Activated CD8-positive, alpha-beta T cell treated with anti-CD3 and anti-CD28 coated beads for 36 hours (primary cell): ENCODE measurements around the gene STAB1. TPM values are rescaled to one million over a fixed set of nuclear protein-coding genes. Genes with fewer than 3 reads are reported as not detected.

ENCODE experiments used
- ATAC-seq: fragments of 200-7000 bp; cut with Tn5 transposase; one replicate; pipeline ENCODE4 v1.10.0; 2021; ENCODE audit warnings: mild to moderate bottlenecking, moderate library complexity
- CTCF ChIA-PET: fragments of 350-600 bp; sonication (Branson Sonifier 250); formaldehyde crosslinking; loops from one replicate; lab custom pipeline; 2021; ENCODE audit warnings: antibody characterized with exemption; lab: Charles Lee
- POLR2A ChIA-PET: fragments of 350-600 bp; sonication (Branson Sonifier 250); formaldehyde crosslinking; loops from one replicate; lab custom pipeline; 2021; ENCODE audit warnings: antibody characterized with exemption; lab: Charles Lee
- DNase-seq: peaks from one replicate; pipeline ENCODE4 v3.0.0-alpha.2; 2020
- H3K27ac Mint-ChIP-seq: one replicate; pipeline ENCODE4 v1.8.0; 2021; ENCODE audit warnings: mild to moderate bottlenecking, mixed read lengths
- H3K27me3 Mint-ChIP-seq: one replicate; pipeline ENCODE4 v1.8.0; 2021; ENCODE audit warnings: mixed read lengths
- H3K36me3 Mint-ChIP-seq: one replicate; pipeline ENCODE4 v1.8.0; 2021; ENCODE audit warnings: low read depth, mixed read lengths
- H3K4me1 Mint-ChIP-seq: one replicate; pipeline ENCODE4 v1.8.0; 2021; ENCODE audit warnings: low read depth, mixed read lengths
- H3K4me3 Mint-ChIP-seq: one replicate; pipeline ENCODE4 v1.8.0; 2021; ENCODE audit warnings: mild to moderate bottlenecking, moderate library complexity, mixed read lengths
- H3K9me3 Mint-ChIP-seq: one replicate; pipeline ENCODE4 v1.8.0; 2021; ENCODE audit warnings: mixed read lengths
- intact Hi-C: fragments of 100-400 bp; cut with micrococcal nuclease; formaldehyde crosslinking; loops from one replicate; pipeline ENCODE4 v1.10.0; 2022
- total RNA-seq, 2 experiments: library from RNA; stranded (reverse); gene quantifications; one replicate each; pipeline ENCODE4 v1.2.3, GENCODE V29; 2021
- TF ChIP-seq, protein P1 (sequence below): fragments of 200-600 bp; IDR thresholded peaks from one replicate; pipeline ENCODE4 v1.8.0; 2022; ENCODE audit warnings: antibody characterized with exemption, mild to moderate bottlenecking

STAB1 gene
- total RNA-seq, 2 experiments from 2014 or later, result 0.09 to 0.20 TPM

DNA sequence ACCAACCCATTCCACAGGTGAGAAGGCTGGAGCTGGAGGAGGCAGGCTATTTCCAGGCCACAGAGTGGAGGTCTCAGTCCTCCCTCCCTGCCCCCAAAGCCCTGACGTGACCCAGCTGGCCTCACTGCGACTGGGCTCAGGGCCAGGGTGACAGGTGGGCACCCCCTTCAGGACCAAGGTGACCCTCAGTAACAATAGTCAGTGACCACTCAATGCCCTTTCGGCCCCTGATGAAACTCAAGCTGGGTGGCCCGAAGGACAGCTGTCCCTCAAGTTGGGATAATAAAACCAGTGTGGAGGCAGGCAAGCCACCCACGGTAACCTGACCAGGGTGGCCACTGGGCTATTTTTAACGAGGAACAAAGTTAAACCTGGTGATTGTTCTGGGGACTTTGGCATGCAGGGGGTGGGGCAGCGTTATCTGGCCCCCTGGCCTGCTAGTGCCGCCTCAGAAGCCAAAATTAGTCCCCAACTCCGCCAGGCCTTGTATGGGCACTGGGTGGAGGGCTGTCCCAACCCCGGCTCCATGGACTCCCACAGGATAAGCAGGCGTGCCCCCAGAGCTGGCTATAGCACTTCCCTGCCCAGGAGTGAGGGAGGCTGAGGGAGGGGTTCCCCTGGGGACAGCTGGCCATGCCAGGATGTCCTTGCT is 42.4 kb upstream of the STAB1 start:
- H3K27me3 Mint-ChIP-seq, result no peaks in the 10 kb centered on the region
- H3K36me3 Mint-ChIP-seq, result peaks cover 9% of the 10 kb centered on the region
- ATAC-seq, result no peak
- H3K4me1 Mint-ChIP-seq, result peaks cover 33% of the 10 kb centered on the region
- ChIA-PET CTCF (interaction anchor here (2.0 to 3.9 kb wide), 3 partner anchors 25 to 40 kb away, joined by 5 to 24 read pairs (median 22); no protein-coding TSS in a partner anchor), POLR2A (no interaction called here)
- no peak for DNase-seq
- intact Hi-C loops, result no loop called here
- H3K9me3 Mint-ChIP-seq, result no peaks in the 10 kb centered on the region
- no peak overlapping the region for H3K4me3 Mint-ChIP-seq
- no peak overlapping the region for H3K27ac Mint-ChIP-seq
- TF ChIP-seq, protein P1, sequence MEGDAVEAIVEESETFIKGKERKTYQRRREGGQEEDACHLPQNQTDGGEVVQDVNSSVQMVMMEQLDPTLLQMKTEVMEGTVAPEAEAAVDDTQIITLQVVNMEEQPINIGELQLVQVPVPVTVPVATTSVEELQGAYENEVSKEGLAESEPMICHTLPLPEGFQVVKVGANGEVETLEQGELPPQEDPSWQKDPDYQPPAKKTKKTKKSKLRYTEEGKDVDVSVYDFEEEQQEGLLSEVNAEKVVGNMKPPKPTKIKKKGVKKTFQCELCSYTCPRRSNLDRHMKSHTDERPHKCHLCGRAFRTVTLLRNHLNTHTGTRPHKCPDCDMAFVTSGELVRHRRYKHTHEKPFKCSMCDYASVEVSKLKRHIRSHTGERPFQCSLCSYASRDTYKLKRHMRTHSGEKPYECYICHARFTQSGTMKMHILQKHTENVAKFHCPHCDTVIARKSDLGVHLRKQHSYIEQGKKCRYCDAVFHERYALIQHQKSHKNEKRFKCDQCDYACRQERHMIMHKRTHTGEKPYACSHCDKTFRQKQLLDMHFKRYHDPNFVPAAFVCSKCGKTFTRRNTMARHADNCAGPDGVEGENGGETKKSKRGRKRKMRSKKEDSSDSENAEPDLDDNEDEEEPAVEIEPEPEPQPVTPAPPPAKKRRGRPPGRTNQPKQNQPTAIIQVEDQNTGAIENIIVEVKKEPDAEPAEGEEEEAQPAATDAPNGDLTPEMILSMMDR, result no peak

DNA sequence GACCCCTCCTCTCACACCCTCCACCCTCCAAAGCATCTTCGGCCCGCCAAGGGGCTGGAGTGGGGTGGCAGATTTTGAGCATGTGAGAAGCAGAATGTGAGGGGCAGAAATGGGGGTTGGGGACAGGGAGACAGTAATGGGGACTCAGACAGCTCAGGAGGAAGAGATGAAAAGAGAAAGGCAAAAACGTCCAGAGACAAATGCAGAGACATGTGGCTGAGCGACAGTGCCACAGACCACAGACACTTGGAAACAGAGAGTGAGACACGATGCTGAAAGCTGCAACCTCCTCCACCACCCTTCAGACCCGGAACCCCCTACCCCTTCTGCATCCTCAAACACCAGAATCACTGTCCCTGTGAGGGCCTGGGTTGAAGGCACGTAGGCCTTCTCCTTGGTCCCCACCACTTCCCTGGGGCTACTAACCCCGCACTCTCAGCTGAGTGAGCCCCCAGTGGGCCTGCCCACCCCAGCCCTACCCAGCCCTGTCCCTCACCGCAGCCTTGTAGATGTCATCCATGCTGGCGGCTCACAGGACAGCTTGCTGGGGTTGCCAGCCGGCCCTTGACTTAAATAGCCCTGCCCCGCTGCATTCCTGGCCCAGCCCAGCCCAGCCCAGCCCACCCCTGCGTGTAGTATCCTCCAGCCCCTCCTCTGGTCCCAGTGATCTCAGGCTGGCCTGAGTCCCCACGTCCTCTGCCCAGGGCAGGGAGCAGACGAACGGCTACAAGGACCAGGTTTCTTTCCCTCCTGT is 41.5 kb upstream of the STAB1 start, which contains the start of gene TNNC1:
TSS of gene TNNC1 (minus strand) at position 546 of the 754 bp plus-strand sequence. CDS start at position 520, 26 bp downstream.
- ATAC-seq (no peak), DNase-seq (peak; percentile 29)
- intact Hi-C loops, result no loop called here
- Mint-ChIP-seq H3K27ac (peak within 1 kb of the TSS; percentile 90), H3K27me3 (no peaks in the 10 kb centered on the region), H3K4me3 (peak within 1 kb of the TSS; percentile 83), H3K36me3 (peaks cover 17% of the 10 kb centered on the region), H3K9me3 (no peaks in the 10 kb centered on the region), H3K4me1 (peaks cover 36% of the 10 kb centered on the region)
- CTCF ChIA-PET, result interaction anchor here (1.2 to 7.1 kb wide), 6 partner anchors 7 to 42 kb away, joined by 3 to 66 read pairs (median 13); partner anchors contain the start of gene SEMA3G
- TF ChIP-seq, protein P1, result no peak
- POLR2A ChIA-PET, result interaction anchor here (0.8 to 1.6 kb wide), 5 partner anchors 8 to 462 kb away, joined by 3 to 6 read pairs (median 3); partner anchors contain the start of gene SEMA3G

DNA sequence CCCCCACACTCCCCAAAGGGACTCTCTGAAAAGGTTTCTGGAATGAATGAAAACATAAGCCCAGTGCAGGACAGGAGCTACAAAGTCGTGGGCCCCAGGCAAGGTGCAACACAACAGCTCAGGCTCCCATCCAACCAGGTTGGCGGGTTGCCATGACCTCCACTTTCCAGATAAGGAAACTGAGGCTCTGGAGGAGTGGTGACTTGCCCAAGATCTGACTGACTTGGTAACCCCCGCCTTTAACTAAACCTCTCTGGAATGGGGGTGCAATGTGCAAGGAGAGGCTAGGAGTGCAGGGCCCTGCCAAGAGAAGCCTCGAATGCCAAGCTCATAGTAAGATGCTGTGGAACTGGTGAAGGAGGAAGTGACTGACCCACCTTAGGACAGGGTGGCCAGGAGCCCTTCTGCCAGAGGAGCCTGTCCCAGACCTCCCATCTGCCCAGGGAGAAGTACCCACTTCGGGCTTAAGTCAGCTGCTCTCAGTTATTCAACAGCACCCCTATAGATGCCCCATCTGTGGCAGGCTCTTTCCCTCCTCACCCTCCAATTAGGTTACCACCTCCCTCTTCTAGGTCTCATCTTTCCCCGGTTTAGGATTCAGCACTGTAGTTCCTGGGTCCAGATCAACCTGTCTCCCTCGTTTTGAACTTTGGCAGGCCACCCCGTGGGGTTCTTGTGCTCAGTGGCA is 40.7 kb upstream of the STAB1 start:
- no peaks in the 10 kb centered on the region for H3K27me3 Mint-ChIP-seq
- H3K27ac Mint-ChIP-seq, result peak overlapping the region; percentile 90
- H3K36me3 Mint-ChIP-seq, result peaks cover 21% of the 10 kb centered on the region
- H3K9me3 Mint-ChIP-seq, result no peaks in the 10 kb centered on the region
- TF ChIP-seq, protein P1, result no peak
- CTCF ChIA-PET, result interaction anchor here (1.2 to 7.1 kb wide), 6 partner anchors 7 to 42 kb away, joined by 3 to 66 read pairs (median 4); partner anchors contain the start of gene SEMA3G
- peak overlapping the region; percentile 83 for H3K4me3 Mint-ChIP-seq
- POLR2A ChIA-PET, result interaction anchor here (0.8 to 1.6 kb wide), 5 partner anchors 9 to 463 kb away, joined by 3 to 6 read pairs (median 3); partner anchors contain the start of gene SEMA3G
- H3K4me1 Mint-ChIP-seq, result peaks cover 36% of the 10 kb centered on the region
- ATAC-seq, result no peak
- DNase-seq, result no peak
- intact Hi-C loops, result no loop called here

DNA sequence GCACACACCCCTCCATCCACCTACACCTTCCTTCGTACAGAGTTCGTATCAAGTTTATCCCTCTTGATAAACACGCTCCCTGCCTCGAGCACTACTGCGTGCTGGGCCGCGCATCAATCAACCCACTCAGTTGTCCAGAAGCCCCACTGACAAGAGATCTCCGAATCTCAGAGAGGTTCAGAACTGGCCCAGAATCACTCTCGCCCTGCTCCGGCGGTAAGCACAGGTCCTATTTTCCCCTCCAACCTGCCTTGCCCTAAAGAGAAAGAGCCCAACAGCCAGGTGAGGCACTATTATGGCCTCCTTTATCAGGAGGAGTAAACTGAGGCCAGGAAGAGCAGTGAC is 40.2 kb upstream of the STAB1 start:
- POLR2A ChIA-PET, result interaction anchor here (0.6 to 1.6 kb wide), 4 partner anchors 10 to 173 kb away, joined by 3 to 6 read pairs (median 4); partner anchors contain the start of gene SEMA3G
- Mint-ChIP-seq H3K27me3 (no peaks in the 10 kb centered on the region), H3K4me1 (peaks cover 36% of the 10 kb centered on the region), H3K4me3 (peak overlapping the region; percentile 83), H3K27ac (peak overlapping the region; percentile 90), H3K36me3 (peaks cover 21% of the 10 kb centered on the region), H3K9me3 (no peaks in the 10 kb centered on the region)
- ATAC-seq (peak; percentile 18), DNase-seq (no peak)
- CTCF ChIA-PET, result interaction anchor here (1.2 to 7.1 kb wide), 5 partner anchors 8 to 43 kb away, joined by 3 to 66 read pairs (median 4); partner anchors contain the start of gene SEMA3G
- TF ChIP-seq, protein P1, result no peak
- intact Hi-C loops, result no loop called here
